ENCODE measurements around the gene PCDHGA8.
"Not testable (repeated sequence)": the region's sequence is repeated elsewhere in the genome, so short reads cannot be mapped to it uniquely, and the experiment has no call there.

Gene PCDHGA8

GRCh38 chr5:141392429-141393198 lies at the start of gene PCDHGA8:
Gene PCDHGA8 (plus strand): TSS chr5:141392633. CDS start chr5:141392814, 181 bp downstream.
- no peak for DNase-seq (ENCODE audit: low read depth)

GRCh38 chr5:141342773-141343172 lies 49.7 kb upstream of the PCDHGA8 start:
- no peak for DNase-seq (ENCODE audit: low read depth)

- DNase-seq (ENCODE audit: low read depth), result no peak
These were observed 49.0 kb upstream of the PCDHGA8 start, which contains the start of gene PCDHGA3 for GRCh38 chr5:141343242-141343952. Gene PCDHGA3 (plus strand): TSS chr5:141343829. CDS start chr5:141344034, 205 bp downstream.

GRCh38 chr5:141343953-141344463 lies 48.4 kb upstream of the PCDHGA8 start:
- DNase-seq (ENCODE audit: low read depth), result no peak

DNA sequence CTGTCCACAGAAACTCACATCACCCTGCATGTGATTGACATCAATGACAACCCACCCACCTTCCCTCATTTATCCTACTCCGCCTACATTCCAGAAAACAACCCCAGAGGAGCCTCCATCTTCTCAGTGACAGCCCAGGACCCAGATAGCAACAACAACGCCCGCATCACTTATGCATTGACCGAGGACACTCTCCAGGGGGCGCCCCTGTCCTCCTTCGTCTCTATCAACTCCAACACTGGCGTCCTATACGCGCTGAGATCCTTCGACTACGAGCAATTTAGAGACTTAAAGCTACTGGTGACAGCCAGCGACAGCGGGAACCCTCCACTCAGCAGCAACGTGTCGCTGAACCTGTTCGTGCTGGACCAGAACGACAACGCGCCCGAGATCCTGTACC lies 47.1 kb upstream of the PCDHGA8 start:
- DNase-seq (ENCODE audit: low read depth), result no peak

DNA sequence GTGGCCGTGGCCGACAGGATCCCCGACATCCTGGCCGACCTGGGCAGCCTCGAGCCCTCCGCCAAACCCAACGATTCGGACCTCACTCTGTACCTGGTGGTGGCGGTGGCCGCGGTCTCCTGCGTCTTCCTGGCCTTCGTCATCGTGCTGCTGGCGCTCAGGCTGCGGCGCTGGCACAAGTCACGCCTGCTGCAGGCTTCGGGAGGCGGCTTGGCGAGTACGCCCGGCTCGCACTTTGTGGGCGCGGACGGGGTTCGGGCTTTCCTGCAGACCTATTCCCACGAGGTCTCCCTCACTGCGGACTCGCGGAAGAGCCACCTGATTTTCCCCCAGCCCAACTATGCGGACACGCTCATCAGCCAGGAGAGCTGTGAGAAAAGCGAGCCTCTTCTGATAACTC lies 46.4 kb upstream of the PCDHGA8 start:
- not testable (repeated sequence) for DNase-seq (ENCODE audit: low read depth)

DNA sequence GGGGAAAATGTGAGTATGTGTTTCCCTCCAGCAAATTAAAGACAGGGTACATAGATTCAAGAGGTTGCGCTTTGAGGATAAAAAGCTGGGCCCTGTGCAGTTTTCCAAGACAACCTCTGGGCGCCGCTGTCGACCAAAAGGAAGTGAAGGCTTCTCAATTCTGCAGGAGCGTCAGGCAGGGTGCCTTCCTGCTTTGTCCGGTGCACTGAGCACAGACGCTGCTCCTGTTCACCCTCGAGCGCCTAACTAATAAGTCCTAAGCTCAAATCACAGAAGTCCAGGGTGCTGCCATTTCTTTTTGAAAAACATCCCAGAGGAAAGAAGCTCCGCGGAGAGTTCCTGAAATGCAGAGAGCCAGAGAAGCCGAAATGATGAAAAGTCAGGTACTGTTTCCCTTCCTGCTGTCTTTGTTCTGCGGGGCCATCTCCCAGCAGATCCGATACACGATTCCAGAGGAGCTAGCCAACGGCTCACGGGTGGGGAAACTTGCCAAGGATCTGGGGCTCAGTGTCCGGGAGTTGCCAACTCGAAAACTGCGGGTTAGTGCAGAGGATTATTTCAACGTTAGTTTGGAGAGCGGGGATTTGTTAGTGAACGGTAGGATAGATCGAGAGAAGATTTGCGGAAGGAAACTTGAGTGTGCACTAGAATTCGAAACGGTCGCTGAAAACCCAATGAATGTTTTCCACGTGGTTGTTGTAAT lies 42.4 kb upstream of the PCDHGA8 start, which contains the start of gene PCDHGB1:
Gene PCDHGB1, plus strand, starts transcription at position 183 of the 703 bp plus-strand sequence. Its CDS starts 162 bp downstream, at position 345.
- no peak for DNase-seq (ENCODE audit: low read depth)

DNA sequence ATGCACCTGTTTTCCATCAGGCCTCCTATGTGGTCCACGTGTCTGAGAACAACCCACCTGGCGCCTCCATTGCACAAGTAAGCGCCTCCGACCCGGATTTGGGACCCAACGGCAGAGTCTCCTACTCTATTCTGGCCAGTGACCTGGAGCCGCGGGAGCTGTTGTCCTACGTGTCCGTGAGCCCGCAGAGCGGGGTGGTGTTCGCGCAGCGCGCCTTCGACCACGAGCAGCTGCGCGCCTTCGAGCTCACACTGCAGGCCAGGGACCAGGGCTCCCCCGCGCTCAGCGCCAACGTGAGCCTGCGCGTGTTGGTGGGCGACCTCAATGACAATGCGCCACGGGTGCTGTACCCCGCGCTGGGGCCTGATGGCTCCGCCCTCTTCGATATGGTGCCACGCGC lies 40.8 kb upstream of the PCDHGA8 start:
- DNase-seq (ENCODE audit: low read depth), result no peak

DNA sequence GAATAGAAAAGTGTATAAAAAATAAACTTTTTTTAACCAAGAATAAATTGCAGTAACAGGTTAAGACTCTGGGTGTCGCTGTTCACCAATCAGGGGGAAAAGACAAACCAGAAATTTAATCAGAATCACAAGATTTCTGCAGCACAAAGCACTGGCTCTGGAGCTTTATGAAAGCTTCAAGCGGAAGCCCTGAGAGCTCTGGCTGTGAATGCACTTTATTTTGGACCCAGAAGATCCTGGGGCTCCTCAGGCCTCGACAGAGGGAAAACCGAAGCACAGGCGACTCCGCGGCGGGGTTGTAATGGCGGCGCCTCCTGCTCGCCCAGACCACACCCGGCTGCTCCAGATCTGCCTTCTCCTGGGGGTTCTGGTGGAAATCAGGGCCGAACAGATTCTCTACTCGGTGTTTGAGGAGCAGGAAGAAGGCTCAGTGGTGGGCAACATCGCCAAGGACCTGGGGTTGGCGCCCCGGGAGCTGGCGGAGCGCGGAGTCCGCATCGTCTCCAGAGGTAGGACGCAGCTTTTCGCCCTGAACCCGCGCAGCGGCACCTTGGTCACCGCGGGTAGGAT lies 37.4 kb upstream of the PCDHGA8 start, which contains the start of gene PCDHGA4:
Gene PCDHGA4, plus strand, starts transcription at position 122 of the 570 bp plus-strand sequence. Its CDS starts 87 bp downstream, at position 209.
- DNase-seq (ENCODE audit: low read depth), result no peak

DNA sequence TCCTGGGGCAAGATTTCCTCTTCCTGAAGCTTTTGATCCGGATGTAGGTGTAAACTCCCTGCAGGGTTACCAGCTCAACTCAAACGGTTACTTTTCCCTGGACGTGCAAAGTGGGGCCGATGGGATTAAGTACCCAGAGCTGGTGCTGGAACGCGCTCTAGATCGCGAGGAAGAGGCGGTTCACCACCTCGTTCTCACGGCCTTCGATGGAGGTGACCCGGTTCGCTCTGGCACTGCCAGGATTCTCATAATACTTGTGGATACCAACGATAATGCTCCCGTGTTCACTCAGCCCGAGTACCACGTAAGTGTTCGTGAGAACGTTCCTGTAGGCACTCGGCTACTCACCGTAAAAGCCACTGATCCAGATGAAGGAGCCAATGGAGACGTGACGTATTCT lies 36.8 kb upstream of the PCDHGA8 start:
- no peak for DNase-seq (ENCODE audit: low read depth)

- DNase-seq (ENCODE audit: low read depth), result no peak
These were observed 36.3 kb upstream of the PCDHGA8 start for GRCh38 chr5:141356133-141356532.

DNA sequence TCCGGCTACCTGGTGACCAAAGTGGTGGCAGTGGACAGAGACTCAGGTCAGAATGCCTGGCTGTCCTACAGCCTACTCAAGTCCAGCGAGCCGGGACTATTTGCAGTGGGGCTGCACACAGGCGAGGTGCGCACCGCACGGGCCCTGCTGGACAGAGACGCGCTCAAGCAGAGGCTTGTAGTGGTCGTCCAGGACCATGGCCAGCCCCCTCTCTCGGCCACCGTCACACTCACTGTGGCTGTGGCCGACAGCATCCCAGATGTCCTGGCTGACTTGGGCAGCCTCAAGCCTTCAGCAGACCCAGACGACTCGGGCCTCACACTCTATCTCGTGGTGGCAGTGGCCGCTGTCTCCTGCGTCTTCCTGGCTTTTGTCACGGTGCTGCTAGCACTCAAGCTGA lies 35.5 kb upstream of the PCDHGA8 start:
- DNase-seq (ENCODE audit: low read depth), result no peak

- no peak for DNase-seq (ENCODE audit: low read depth)
These were observed 32.5 kb upstream of the PCDHGA8 start, which contains the start of gene PCDHGB2 for GRCh38 chr5:141359790-141360426. Gene PCDHGB2 (plus strand): TSS chr5:141359994. CDS start chr5:141360136, 142 bp downstream.

DNA sequence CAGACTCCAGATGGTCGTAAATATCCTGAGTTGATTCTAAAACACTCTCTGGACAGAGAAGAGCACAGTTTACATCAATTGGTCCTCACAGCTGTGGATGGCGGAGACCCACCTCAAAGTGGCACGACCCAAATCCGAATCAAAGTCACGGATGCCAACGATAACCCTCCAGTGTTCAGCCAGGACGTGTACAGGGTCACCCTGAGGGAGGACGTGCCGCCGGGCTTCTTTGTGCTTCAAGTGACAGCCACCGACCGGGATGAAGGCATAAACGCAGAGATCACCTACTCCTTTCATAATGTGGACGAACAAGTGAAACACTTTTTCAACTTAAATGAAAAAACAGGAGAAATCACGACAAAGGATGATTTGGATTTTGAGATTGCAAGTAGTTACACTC lies 31.7 kb upstream of the PCDHGA8 start:
- DNase-seq (ENCODE audit: low read depth), result no peak

- DNase-seq (ENCODE audit: low read depth), result no peak
These were observed 29.7 kb upstream of the PCDHGA8 start for GRCh38 chr5:141362719-141363118.

GRCh38 chr5:141363952-141364660 lies 28.3 kb upstream of the PCDHGA8 start, which contains the start of gene PCDHGA5:
Gene PCDHGA5 (plus strand): TSS chr5:141364162. CDS start chr5:141364331, 169 bp downstream.
- DNase-seq (ENCODE audit: low read depth), result no peak

- DNase-seq (ENCODE audit: low read depth), result no peak
These were observed 26.2 kb upstream of the PCDHGA8 start for GRCh38 chr5:141366016-141366896.

- no peak for DNase-seq (ENCODE audit: low read depth)
These were observed 22.2 kb upstream of the PCDHGA8 start, which contains the start of gene PCDHGB3 for GRCh38 chr5:141369994-141370848. Gene PCDHGB3 (plus strand): TSS chr5:141370242. CDS start chr5:141370395, 153 bp downstream.

Measured in stimulated activated CD8-positive, alpha-beta memory T cell treated with anti-CD3 and anti-CD28 coated beads, Interleukin-4, amount 100 ng/mL, for 24 hours (primary cell).